Trophoblast cell (in vitro differentiated cells and primary cell): ENCODE results near the gene TMA7B.

ENCODE experiments used
- DNase-seq, 2 donors: peaks; one replicate each; pipeline ENCODE4 v3.0.0-alpha.2; 2016
- H2AFZ ChIP-seq: 2 replicates; pipeline ENCODE4 v1.6.1; 2013; ENCODE audit warnings: low read length, moderate library complexity, mild to moderate bottlenecking; ENCODE audit not compliant: insufficient read depth, poor library complexity
- H2AK5ac ChIP-seq: 2 replicates; pipeline ENCODE4 v1.6.1; 2013; ENCODE audit warnings: mild to moderate bottlenecking, low read length
- H2BK120ac ChIP-seq: 2 replicates; pipeline ENCODE4 v1.6.1; 2013; ENCODE audit warnings: low read length, mild to moderate bottlenecking, moderate library complexity; ENCODE audit not compliant: insufficient read depth, poor library complexity
- H2BK12ac ChIP-seq: 2 replicates; pipeline ENCODE4 v1.6.1; 2013; ENCODE audit warnings: mild to moderate bottlenecking, low read length, moderate library complexity
- H2BK5ac ChIP-seq: 2 replicates; pipeline ENCODE4 v1.6.1; 2013; ENCODE audit warnings: low read length, low read depth, moderate library complexity, mild to moderate bottlenecking; ENCODE audit not compliant: poor library complexity
- H3K14ac ChIP-seq: 2 replicates; pipeline ENCODE4 v1.6.1; 2013; ENCODE audit warnings: mild to moderate bottlenecking, low read length
- H3K18ac ChIP-seq: 2 replicates; pipeline ENCODE4 v1.6.1; 2013; ENCODE audit warnings: mild to moderate bottlenecking, low read length
- H3K23ac ChIP-seq: 2 replicates; pipeline ENCODE4 v1.6.1; 2013; ENCODE audit warnings: low read length
- H3K27ac ChIP-seq: 2 replicates; pipeline ENCODE4 v1.5.1; 2013; ENCODE audit warnings: low read depth, mild to moderate bottlenecking, inconsistent platforms, low read length, moderate library complexity
- H3K27me3 ChIP-seq: 2 replicates; pipeline ENCODE4 v1.6.1; 2013; ENCODE audit warnings: inconsistent platforms, mild to moderate bottlenecking, low read length, moderate library complexity; ENCODE audit not compliant: insufficient read depth
- H3K36me3 ChIP-seq, 2 experiments: 1 replicate in 1 of 2; 2 replicates in 1 of 2; pipeline ENCODE4 v1.6.1; 2013; ENCODE audit warnings: low read length in 2 of 2, mild to moderate bottlenecking in 2 of 2, moderate library complexity in 1 of 2; ENCODE audit not compliant: insufficient read depth in 2 of 2, control insufficient read depth in 1 of 2
- H3K4ac ChIP-seq: 2 replicates; pipeline ENCODE4 v1.6.1; 2013; ENCODE audit warnings: low read depth, mild to moderate bottlenecking, low read length, moderate library complexity
- H3K4me1 ChIP-seq, 2 experiments: 1 replicate in 1 of 2; 2 replicates in 1 of 2; pipeline ENCODE4 v1.6.1; 2013; ENCODE audit warnings: low read length in 2 of 2, mild to moderate bottlenecking in 2 of 2, moderate library complexity in 1 of 2; ENCODE audit not compliant: insufficient read depth in 2 of 2, control insufficient read depth in 1 of 2
- H3K4me2 ChIP-seq: 2 replicates; pipeline ENCODE4 v1.6.1; 2013; ENCODE audit warnings: inconsistent platforms, mild to moderate bottlenecking, low read length, moderate library complexity
- H3K4me3 ChIP-seq: 2 replicates; pipeline ENCODE4 v1.5.1; 2013; ENCODE audit warnings: mild to moderate bottlenecking, low read depth, low read length, inconsistent platforms
- H3K79me1 ChIP-seq: one replicate; pipeline ENCODE4 v1.6.1; 2013; ENCODE audit warnings: low read length
- H3K79me2 ChIP-seq: 2 replicates; pipeline ENCODE4 v1.6.1; 2013; ENCODE audit warnings: low read length, mild to moderate bottlenecking; ENCODE audit not compliant: control insufficient read depth, insufficient read depth, poor library complexity
- H3K9ac ChIP-seq: 2 replicates; pipeline ENCODE4 v1.6.1; 2013; ENCODE audit warnings: mild to moderate bottlenecking, low read length
- H3K9me3 ChIP-seq: 2 replicates; pipeline ENCODE4 v1.6.1; 2013; ENCODE audit warnings: low read depth, mild to moderate bottlenecking, control low read depth, inconsistent platforms, low read length; ENCODE audit not compliant: insufficient read depth
- H4K12ac ChIP-seq: 2 replicates; pipeline ENCODE4 v1.6.1; 2013; ENCODE audit warnings: low read depth, mild to moderate bottlenecking, low read length, moderate library complexity
- H4K8ac ChIP-seq: 2 replicates; pipeline ENCODE4 v1.6.1; 2013; ENCODE audit warnings: low read depth, mild to moderate bottlenecking, low read length, moderate library complexity
- H4K91ac ChIP-seq: one replicate; pipeline ENCODE4 v1.6.1; 2013; ENCODE audit warnings: low read depth, mild to moderate bottlenecking, low read length, moderate library complexity
- WGBS: extraction: QIAGEN DNeasy Blood & Tissue Kit; methylation state at CpG from one replicate; pipeline ENCODE4 v1.1.7; 2013; ENCODE audit warnings: missing lambda C conversion rate; ENCODE audit not compliant: insufficient read length, insufficient coverage; ENCODE audit errors: extremely low coverage; 5-methylcytosine and 5-hydroxymethylcytosine counted together

TMA7B gene

GRCh38 chr22:39973656-39974055 is 13.5 kb downstream of the TMA7B start:
- Histone ChIP-seq H4K8ac (no peak overlapping the region), H3K4me2 (no peak overlapping the region), H3K79me1 (no peaks in the 10 kb centered on the region), H2BK12ac (no peak overlapping the region), H3K4me1 (peaks cover 0 to 1% of the 10 kb centered on the region in 2 experiments), H2AK5ac (no peak overlapping the region), H3K4me3 (no peak overlapping the region), H3K9me3 (peaks cover 1% of the 10 kb centered on the region), H3K18ac (no peak overlapping the region), H3K9ac (no peak overlapping the region), H3K4ac (no peak overlapping the region), H4K91ac (no peak overlapping the region), H2AFZ (no peak overlapping the region), H3K79me2 (no peaks in the 10 kb centered on the region), H4K12ac (no peak overlapping the region), H3K27ac (no peak overlapping the region), H3K27me3 (no peaks in the 10 kb centered on the region), H2BK120ac (no peak overlapping the region), H3K14ac (no peak overlapping the region), H3K23ac (no peak overlapping the region), H2BK5ac (no peak overlapping the region), H3K36me3 (no peaks in the 10 kb centered on the region)
- DNase-seq, result no peak
- WGBS, result no CpG with 5 or more reads among the region's 5 CpGs

- Histone ChIP-seq H4K12ac (no peak overlapping the region), H3K79me1 (no peaks in the 10 kb centered on the region), H3K18ac (no peak overlapping the region), H3K79me2 (no peaks in the 10 kb centered on the region), H2AFZ (no peak overlapping the region), H2AK5ac (no peak overlapping the region), H3K9me3 (peaks cover 1% of the 10 kb centered on the region), H2BK5ac (no peak overlapping the region), H2BK12ac (no peak overlapping the region), H3K4me1 (no peaks in the 10 kb centered on the region), H4K91ac (no peak overlapping the region), H3K4me3 (no peak overlapping the region), H2BK120ac (no peak overlapping the region), H3K4me2 (no peak overlapping the region), H4K8ac (no peak overlapping the region), H3K36me3 (no peaks in the 10 kb centered on the region), H3K23ac (no peak overlapping the region), H3K14ac (no peak overlapping the region), H3K9ac (no peak overlapping the region), H3K27me3 (no peaks in the 10 kb centered on the region), H3K27ac (no peak overlapping the region), H3K4ac (no peak overlapping the region)
- DNase-seq, result peak in 1 of 2 donors; percentile 28
- no CpG with 5 or more reads among the region's 5 CpGs for WGBS
These were observed 13.9 kb downstream of the TMA7B start for GRCh38 chr22:39974065-39974464.

- WGBS, result no CpG with 5 or more reads among the region's 6 CpGs
These were observed 18.9 kb downstream of the TMA7B start for GRCh38 chr22:39979048-39979447.

DNA sequence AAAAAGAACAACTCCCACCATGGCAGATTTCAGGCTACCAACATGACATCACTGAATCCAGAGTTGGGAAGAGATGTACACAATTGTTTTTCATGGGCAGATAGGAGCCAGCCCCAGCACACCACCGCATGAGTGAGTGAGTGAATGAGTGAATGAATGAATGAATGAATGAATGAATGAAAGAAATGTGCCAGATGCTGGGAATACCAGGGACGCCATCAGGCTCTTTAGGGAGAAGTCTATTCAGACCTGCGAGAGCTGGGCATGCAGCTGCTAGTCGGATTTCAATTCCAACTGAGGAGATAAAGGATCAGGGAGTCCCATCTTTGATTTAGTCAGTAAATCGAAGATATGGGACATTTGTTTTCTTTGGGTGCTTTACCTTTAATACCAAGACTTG is 19.3 kb downstream of the TMA7B start:
- no CpG with 5 or more reads among the region's 5 CpGs for WGBS
- Histone ChIP-seq H3K9ac (no peak overlapping the region), H3K79me1 (no peaks in the 10 kb centered on the region), H3K27ac (no peak overlapping the region), H3K27me3 (no peaks in the 10 kb centered on the region), H2BK12ac (no peak overlapping the region), H3K4me2 (no peak overlapping the region), H3K4me3 (no peak overlapping the region), H3K18ac (no peak overlapping the region), H3K14ac (no peak overlapping the region), H3K9me3 (no peaks in the 10 kb centered on the region), H2AK5ac (no peak overlapping the region), H3K23ac (no peak overlapping the region), H3K79me2 (no peaks in the 10 kb centered on the region), H3K36me3 (no peaks in the 10 kb centered on the region), H4K12ac (no peak overlapping the region), H2BK120ac (no peak overlapping the region), H2AFZ (no peak overlapping the region), H3K4ac (no peak overlapping the region), H4K91ac (no peak overlapping the region), H3K4me1 (no peaks in the 10 kb centered on the region), H2BK5ac (no peak overlapping the region), H4K8ac (no peak overlapping the region)
- DNase-seq, result no peak

More at GRCh38 chr22:39979048-39979447, 18.9 kb downstream of the TMA7B start:
- H3K23ac ChIP-seq, result no peak overlapping the region
- H2BK12ac ChIP-seq, result no peak overlapping the region
- H2AK5ac ChIP-seq, result no peak overlapping the region
- H3K27ac ChIP-seq, result no peak overlapping the region
- H4K12ac ChIP-seq, result no peak overlapping the region
- H3K4me2 ChIP-seq, result no peak overlapping the region
- no peaks in the 10 kb centered on the region for H3K4me1 ChIP-seq
- no peak overlapping the region for H3K14ac ChIP-seq
- H2AFZ ChIP-seq, result no peak overlapping the region
- H3K36me3 ChIP-seq, result no peaks in the 10 kb centered on the region
- H4K91ac ChIP-seq, result no peak overlapping the region
- DNase-seq, result no peak
- H3K4me3 ChIP-seq, result no peak overlapping the region
- H3K9ac ChIP-seq, result no peak overlapping the region
- H3K18ac ChIP-seq, result no peak overlapping the region
- H4K8ac ChIP-seq, result no peak overlapping the region
- no peaks in the 10 kb centered on the region for H3K27me3 ChIP-seq
- H3K9me3 ChIP-seq, result no peaks in the 10 kb centered on the region
- H3K4ac ChIP-seq, result no peak overlapping the region
- no peak overlapping the region for H2BK5ac ChIP-seq
- no peaks in the 10 kb centered on the region for H3K79me2 ChIP-seq
- H2BK120ac ChIP-seq, result no peak overlapping the region
- no peaks in the 10 kb centered on the region for H3K79me1 ChIP-seq
